ENCODE results near the gene PKMYT1. TPM values are rescaled to one million over a fixed set of nuclear protein-coding genes. Genes with fewer than 3 reads are reported as not detected.

The PKMYT1 gene
- total RNA-seq, 1 donor from 2014 or later: 12.2 TPM

DNA sequence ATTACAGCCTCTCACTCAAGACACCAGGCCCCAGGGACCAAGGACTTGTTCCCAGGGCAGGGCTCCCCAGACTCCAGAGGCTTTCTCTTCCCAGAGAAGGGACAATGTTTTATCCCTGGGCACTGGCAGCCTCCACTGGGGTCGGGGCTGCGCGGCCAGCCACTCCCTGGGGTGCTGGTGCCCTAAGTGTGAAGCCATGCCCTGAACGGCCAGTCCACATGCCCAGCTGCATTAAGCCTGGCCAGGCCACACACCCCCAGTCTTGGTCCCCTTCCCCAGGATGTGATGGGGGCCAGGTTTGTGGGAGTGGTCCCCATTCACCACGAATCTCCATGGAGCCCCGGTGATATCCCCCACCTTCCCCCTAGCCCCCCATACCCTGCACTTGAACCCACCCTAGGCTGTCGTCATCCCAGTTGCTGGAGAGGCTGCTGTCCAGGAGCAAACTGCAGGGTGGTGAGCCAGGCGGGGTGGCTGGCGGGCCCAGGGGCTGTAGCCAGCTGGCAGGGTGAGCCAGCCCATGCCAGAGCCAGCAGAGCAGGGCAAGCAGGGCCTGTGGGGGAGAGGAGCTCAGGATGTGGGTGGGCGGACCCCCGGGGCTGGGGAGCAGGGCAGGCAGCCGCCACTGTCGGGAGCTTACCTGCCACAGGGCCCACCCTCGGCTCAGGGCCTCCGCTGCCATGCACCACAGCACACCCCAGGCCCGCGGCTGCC, 6.5 kb downstream of the PKMYT1 start:
- no peak for DNase-seq

DNA sequence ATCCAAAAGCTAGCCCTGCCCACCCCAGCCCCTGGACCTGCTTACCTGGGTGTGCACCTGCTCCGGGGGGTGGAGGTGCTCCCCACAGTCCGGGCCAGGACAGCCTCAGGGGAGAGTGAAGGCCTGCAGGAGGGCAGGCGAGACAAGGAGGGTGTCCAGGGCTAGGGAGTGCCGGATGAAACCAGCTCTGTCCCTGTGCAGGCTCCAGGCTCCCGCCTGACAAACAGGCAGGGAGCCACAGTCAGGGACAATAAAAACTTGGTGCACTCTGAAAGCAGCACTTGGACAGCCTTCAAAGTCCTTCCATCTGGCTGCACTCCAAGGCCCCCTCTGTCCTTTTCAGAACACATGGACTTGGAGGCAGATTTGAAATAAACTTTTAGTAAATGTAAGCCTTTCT, 7.2 kb downstream of the PKMYT1 start:
- DNase-seq: no peak

DNA sequence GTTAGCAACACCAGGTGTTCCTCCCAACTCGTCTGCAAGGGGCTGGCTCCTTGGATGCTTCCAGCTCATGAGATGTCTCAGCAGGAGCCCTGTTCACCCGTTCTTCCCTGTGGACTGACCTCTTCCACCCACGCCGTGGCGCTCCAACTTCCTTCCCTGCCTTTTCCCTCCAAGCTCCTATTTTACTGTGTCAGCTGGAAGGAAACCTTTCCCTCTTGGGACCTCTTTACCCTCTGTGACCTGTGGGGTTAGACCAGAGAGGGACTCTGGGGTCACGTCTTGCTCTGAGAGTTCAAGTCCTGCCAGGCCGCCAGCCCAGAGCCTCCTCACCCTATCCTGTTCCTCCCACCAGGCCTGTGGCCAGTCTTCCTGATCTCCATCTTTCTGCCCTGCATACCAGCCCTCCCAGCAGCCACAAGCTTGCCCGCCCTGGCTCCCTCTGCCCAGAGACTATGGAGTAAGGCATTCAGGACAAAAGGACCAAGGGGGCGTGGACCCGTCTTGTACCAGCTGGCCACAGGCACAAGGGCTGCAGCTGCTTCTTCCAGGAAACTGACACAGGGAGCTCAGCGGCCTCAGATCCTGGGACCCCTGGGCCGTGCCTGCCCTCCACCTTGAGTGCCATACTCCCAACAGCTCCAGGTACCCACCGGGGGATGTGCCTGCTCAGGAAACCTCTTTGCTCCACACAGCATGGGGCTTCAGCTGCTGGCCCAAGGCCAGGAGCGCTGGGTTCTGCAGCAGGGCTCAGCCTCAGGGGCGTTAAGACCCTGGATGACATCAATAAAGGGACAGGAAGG, 8.1 kb downstream of the PKMYT1 start:
- no peak for DNase-seq

DNA sequence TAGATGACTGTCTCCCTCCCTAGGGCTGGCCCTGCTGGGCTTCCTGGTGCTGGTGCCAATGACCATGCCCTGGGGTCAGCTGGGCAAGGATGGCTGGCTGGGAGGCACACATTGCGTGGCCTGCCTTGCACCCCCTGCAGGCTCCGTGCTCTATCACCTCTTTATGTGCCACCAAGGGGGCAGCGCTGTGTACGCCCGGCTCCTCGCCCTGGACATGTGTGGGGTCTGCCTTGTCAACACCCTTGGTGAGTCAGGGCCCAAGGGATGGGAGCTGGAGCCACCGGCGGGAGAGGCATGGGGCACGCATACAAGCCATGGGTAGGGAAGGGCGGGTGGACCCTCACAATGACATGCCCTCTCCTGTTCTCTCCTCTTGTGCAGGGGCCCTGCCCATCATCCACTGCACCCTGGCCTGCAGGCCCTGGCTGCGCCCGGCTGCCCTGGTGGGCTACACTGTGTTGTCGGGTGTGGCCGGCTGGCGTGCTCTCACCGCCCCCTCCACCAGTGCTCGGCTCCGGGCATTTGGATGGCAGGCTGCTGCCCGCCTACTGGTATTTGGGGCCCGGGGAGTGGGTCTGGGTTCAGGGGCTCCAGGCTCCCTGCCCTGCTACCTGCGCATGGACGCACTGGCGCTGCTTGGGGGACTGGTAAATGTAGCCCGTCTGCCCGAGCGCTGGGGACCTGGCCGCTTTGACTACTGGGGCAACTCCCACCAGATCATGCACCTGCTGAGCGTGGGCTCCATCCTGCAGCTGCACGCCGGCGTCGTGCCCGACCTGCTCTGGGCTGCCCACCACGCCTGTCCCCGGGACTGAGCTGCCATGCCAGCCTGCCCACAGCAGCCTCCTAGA, 8.9 kb downstream of the PKMYT1 start:
- DNase-seq: no peak

DNA sequence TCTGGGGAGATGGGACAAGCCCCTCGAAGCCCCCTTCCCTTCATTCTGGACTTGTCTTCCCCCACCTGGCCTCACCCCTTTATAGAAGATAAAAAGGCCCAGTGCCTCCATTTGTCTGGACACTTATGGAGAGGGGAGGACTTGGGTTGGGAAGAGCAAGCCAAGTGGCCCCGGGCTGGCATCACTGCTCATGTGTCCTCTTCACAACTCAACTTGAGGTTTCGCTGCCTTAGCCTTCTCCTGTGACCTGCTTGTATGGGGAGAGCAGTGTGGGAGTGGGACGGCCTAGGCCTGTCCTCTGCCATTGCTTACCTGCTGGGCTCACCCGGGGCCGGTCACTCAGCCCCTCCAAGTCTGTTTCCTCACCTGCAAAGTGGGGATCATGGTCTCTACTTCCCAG, 9.7 kb downstream of the PKMYT1 start:
- DNase-seq: no peak

DNA sequence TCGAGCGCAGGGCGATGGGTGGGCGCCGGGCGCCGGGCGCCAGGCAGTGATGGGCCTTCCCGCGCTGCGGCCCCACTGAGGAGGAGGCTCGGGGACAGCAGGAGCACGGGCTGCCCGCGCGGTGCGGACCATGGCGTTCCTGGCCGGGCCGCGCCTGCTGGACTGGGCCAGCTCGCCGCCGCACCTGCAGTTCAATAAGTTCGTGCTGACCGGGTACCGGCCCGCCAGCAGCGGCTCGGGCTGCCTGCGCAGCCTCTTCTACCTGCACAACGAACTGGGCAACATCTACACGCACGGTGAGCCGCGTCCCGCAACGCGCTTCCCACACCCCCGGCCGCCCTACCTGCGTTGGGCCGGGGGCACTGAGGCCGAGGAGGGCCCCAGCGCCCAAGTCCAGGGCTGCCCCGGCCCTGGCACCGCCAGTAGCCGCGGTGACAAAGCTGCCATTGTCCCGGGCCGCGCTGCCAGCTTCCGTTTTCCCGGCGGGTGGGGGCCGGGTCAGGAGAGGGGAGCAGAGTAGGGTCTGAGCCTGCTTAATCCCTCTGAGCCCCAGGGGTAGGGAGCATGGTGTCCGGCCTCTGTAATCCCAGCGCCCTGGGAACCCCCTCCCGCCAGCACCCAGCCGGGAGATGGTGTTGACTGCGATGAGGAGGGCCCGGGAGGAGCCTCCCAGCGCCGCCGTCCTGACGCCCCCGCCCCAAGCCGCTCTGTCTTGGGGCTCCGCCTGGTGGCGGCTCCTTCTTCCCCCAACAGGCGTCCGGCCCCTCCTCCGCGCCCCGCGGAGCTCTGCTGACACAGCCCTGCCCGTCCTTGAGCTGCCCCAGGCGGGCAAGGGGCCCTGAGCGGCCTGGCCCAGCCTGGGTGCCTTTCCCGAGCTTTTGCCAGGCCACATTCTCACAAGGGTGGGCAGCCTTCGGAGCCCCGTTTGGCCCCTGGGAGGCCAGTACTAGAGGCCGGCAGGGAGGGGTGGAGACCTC, 10.4 kb downstream of the PKMYT1 start:
- DNase-seq: no peak

DNA sequence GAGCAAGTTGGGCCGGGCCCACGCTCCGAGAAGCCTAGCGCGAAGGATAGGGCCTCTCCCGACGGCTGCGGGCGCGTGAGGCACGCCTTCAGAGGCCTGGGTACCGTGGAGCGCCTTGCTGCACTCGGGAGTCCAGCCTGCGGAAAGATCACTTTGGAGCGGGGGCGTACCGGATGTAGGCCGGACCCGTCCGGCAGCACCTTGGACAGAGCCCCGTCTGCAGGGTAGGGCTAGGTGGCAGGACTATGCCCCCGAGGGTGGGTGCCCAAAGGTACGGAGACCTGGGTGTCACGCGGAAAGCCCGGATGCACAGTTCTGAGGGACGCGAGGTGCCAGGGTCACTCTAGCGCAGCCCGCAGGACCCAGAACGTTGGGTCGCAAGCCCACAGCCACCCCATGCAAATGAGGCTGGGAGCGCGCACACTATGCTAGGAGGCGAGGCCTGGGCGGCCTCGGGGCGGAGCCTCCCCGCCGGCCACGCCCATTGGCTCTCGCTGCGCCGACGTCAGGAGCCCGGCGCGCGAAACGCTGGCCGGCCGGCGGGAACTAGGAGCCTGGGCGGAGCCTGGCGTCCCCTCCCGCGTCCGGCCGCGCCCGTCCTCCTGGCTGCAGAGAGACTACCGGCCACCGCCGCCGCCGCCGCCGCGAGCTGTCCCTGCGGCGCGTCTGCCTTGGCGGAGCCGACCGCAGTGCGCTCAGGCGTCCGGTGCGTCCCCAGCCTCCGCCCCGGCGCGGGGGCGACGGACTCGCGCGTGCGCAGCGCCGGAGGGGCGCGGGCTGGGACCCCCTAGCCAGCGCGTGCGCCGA, 11.3 kb downstream of the PKMYT1 start, which contains the start of gene PAQR4:
Gene PAQR4, plus strand, starts transcription at position 611 of the 807 bp plus-strand sequence. CDS start 327 bp downstream, outside the sequence.
- DNase-seq: peak; percentile 92

DNA sequence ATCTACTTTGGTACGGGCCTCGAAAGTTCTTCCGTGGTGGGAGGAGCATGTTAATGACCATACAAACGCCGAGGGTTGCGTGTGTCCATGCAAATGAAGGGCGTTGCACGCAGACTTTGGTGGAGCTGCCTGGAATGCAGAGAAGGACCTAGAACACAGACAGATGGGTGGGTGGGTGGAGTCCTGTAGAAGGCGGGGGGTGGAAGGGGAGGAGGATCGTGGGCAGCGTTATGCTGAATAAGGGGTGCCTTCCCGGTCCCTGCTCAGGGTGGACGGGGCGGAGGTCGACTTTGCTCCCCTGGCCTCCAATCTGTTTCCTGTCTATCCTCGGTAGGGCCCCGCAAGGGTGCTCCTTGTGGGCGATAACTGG, 11.9 kb downstream of the PKMYT1 start:
- no peak for DNase-seq

DNA sequence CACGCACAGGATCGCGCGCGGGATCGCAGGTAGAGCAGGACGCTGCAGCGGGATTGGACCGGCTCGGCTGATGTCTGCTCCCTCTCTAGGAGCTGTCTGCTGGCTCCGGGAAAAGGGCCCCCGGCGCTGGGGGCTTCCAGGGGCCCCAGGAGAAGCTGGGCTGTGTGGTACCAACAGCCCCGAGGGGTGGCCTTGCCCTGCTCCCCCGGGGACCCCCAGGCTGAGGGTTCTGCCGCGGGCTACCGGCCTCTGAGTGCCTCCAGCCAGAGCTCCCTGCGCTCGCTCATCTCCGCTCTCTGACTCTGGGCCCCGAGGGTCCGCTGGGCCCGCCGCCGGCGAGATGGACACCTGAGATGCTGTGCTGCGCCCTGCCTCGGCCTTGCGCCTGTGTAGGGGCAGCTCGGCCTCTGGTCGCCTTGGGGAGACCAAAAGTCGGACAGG, 12.5 kb downstream of the PKMYT1 start:
- DNase-seq: no peak

DNA sequence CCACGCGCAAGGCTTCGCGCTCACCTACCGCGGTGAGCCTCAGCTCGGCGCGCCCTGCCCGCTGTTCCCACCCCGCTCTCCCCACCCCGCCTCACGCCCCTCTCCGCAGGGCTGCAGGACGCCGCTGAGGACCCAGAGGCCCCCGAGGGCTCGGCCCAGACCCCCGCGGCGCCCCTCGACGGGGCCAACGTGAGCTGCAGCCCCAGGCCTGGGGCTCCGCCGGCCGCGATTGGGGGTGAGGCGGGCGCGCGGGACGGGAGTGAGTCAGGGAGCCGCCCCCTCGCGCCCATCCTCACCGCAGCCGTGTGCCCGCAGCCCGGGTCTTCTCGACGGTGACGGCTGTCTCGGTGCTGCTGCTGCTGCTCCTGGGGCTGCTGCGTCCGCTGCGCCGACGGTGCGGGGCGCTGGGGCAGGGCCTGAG, 13.0 kb downstream of the PKMYT1 start:
- no peak for DNase-seq

DNA sequence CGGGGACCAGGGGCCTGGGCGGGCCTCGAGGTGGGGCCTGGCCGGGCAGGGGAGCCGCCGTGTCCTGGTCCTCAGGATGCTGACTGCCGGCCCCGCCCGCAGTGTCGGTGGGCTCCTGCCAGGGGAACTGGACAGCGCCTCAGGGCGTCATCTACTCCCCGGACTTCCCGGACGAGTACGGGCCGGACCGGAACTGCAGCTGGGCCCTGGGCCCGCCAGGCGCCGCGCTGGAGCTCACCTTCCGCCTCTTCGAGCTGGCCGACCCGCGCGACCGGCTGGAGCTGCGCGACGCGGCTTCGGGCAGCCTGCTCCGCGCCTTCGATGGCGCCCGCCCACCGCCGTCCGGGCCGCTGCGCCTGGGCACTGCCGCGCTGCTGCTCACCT, 13.4 kb downstream of the PKMYT1 start:
- DNase-seq: no peak

DNA sequence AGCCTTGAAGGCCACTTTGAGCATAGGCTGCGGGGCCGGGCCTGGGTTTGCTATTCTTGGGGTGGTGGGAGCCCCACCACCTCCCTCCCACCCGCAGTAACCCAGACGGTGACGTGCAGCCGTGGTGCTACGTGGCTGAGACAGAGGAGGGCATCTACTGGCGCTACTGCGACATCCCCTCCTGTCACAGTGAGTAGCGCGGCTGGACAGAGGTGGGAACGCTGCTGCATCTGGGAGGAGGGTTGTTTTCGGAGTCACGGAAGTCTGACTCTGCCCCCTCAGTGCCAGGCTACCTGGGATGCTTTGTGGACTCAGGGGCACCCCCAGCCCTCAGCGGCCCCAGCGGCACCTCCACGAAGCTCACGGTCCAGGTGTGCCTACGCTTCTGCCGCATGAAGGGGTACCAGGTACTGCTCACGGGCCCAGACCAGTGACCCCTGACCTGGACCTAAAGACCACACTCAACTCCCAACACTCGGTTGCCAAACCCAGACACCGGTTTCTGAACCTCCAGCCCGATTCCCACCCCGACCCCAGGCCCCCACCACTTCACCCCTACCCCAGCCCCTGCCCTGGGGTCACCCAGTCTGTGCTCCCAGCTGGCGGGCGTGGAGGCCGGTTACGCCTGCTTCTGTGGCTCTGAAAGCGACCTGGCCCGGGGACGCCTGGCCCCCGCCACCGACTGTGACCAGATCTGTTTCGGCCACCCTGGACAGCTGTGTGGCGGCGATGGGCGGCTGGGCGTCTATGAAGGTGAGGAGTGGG, 14.0 kb downstream of the PKMYT1 start:
- DNase-seq: no peak

DNA sequence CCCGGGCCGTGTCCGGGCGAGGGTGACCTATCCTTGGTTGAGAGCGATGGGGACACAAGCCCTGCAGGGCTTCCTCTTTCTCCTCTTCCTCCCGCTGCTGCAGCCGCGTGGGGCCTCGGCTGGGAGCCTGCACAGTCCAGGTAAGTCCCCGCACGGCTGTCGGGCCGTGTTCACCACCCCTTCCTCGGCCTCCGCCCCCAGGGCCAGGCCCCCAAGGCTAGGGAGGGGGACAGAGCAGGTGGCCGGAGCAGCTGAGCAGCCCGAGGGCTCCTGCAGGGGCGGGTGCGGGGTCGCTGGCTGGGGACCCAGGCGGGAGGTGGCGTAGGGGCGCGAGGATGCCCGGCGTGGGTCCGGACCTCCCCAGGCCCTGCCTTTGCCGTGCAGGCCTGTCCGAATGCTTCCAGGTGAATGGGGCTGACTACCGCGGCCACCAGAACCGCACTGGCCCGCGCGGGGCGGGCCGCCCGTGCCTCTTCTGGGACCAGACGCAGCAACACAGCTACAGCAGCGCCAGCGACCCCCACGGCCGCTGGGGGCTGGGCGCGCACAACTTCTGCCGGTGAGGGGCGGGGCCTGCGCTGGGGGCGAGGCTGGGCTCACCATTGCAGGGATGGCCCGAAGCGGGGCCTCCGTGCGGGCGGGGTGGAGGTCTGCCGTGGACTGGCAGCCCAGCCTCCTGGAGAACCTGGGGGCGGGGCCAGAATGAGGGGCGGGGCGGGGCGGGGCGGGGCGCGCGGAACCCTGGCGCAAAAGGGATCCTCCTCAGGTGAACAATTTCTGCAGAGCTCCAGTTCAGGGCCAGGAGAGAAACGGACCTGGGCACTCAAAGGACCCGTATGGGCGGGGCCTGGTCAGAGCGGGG, 15.5 kb downstream of the PKMYT1 start:
- peak; percentile 82 for DNase-seq

DNA sequence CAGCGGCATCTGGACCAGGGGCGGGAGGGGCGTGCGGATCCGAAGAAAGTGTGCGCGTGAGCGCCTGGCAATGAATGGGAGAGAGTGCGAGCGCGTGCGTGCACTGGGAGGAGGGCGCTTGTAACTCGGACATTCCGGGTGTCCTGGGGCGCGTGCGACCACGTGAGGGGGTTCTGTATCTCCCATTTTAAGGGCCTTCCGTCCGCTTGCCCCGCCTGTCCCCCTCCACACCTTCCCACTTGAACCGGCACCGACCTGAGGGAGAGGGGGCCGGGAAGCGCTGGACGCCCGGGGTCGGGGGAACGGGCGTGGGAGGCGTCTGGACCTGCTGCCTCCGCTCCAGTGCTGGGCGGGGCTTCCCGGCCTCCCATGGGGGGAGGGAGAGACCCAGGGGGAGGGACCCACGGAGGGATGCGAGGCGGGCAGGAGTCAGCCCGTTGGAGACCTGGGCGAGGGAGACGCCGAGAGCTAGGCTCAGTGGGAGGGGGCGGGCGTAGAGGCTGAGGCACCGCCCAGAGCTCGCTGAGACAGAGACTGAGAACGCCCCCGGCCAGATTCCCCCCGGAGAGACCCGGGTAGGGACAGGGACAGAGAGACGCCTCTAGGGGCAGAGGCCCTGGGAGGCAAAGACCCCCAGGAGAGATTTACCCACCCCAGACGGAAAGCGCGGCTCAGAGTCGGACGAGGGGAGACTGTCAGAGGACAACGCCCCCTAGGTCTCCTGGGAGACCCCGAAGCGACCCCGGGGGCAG, 16.3 kb downstream of the PKMYT1 start, which contains the start of gene KREMEN2:
Gene KREMEN2, plus strand, starts transcription at position 553 of the 752 bp plus-strand sequence. CDS start 246 bp downstream, outside the sequence.
- DNase-seq: peak; percentile 73

DNA sequence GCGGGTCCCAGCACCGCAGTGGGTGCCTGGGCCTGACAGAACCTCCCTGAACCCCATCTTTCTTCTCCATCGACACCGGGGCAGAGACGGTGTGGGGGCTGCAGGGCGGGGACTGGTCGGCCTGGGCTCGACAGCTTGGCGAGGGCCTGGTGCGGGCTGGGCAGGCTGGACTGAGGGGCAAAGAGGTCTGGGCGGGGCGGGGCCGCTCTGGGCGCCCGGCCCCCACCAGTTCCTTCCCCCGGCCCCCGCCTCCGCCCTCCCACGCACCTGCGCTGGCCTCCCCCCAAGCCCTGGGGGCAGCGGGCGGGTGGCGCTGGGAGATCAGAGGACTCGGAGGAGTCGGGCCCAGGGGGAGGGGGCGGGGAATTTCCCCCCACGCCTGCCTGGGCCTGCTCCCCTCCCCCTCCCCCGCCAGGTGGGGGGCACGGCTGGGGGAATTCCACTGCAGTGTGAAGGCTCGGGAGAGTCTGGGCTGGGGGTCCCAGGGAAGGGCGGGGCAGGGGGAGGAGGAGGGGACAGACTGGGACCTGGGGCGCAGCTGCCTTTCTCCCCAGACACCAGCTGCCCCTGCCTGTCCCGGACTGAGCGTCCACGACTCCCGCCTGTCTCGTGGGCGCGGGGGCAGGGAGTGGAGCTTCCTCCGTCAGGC, 17.0 kb downstream of the PKMYT1 start:
- DNase-seq: peak; percentile 73

DNA sequence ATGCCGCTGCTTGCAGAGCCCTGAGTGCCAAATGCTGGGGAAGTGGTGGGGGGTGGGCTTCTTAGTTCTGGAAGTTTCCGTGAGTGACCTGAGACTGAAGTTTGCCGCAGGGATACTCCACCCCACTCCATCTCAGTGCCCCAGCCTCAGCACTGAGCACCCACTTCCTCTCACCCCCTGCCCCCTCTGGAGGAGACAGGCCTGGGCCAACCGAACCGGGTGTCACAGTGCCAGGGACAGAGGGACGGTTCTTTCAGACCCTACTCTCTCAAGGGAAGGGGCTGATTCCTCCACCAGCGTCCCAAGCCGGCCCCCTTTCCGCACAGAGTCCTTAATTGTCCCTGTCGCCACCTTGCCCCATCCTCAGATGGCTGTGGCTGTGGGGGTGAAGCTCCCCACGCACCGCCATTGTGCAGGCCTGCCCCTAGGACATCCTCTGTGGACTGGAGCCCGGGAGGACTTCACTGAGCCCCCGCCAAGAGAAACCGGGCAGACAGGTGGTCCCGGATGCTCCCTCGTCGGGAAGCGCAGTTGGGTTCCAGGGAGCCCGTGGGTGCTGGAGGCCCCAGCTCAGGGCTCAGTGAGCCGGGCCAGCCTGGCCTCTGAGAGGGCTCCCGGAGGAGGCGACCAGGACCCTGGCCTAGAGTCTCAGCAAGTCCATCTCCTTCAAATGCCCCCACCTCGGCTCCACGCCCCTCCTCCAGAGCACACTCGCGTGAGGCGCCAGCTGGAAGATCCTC, 17.7 kb downstream of the PKMYT1 start:
- no peak for DNase-seq
